Occipital lobe (tissue), 2 donors: ENCODE measurements around the gene DPY30. TPM values are rescaled to one million over a fixed set of nuclear protein-coding genes. Genes with fewer than 3 reads are reported as not detected.
A peak's percentile ranks its signal among the peaks of the same experiment; 100 is the strongest.

Source experiments
- DNase-seq: peaks from one replicate; lab custom pipeline; 2025; lab: John Stamatoyannopoulos, UW
- total RNA-seq: library from RNA; depleted of rRNA; stranded (reverse); fragments of >200 nt; gene quantifications from one replicate; pipeline ENCODE4 v1.2.3, GENCODE V29; 2014

Gene DPY30
- total RNA-seq, 1 donor from 2014 or later = 58.8 TPM

DNA sequence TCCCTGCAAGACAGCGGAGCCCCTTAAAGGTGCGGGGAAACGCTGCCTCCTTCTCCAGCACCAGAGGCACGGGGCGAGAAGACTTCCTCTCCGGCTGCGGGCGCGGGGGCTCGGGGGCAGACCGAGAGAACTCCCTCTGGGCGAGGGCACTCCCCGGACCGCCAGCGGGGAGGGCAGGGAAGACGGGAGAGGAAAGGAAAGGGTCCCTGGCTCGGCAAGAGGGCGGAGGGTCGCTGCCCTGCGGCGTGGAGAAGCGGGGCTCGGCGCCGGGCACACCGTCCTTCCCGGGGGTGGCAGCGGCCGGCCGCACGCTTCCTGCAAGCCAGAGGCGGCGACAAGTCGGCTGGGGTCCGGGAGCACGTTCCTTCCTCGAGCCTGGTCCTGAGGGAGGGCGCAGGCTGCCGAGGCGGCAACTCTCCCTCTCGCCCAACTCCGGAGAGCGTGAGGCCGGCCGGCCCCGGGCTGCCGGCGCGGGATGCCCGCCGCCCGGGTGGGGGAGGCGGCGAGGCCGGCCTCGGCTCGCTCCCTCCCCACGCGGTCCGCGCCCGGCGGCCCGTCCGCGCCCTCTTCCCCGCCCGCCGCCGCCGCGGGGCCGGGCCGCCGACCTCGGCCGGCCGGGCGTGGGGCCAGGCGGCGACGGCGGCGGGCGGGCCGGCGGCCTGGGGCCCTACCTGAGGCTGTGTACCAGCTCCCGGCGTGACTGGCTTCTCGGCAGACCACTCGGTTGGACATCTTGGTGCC is 29.9 kb downstream of the DPY30 start:
- DNase-seq = peak; percentile 9

DNA sequence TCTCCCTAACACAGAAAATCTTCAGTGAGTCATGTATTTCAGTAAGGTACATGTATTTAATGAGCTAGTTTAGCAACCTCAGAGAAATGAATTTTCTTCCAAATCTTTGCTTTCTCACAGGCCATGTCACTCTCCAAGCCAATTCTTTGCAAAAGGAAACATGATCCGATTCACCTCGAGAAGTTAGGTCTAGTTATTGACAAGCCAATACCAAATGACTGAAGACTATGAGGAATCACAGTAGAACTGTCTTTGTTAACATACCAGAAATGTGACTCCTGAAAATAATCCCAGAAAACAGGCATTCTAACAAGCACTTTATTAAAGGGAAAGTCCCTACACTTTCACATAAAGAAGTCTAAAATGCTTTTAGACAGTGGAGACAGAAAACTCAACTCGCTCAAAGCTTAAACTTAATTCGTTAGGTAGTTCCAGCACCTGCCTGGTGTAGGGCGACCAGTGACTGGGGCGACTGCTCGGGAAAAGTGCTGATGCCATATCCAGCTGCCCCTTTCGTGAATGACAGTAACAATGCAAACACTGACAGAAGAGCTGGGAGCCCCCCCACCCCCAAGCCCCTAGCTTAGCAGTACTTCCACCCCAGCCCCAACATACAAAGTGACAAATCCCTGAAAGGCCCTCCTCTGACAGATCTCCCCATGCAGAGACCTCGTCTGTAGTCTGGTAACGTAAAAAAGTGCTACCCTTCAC is 30.6 kb downstream of the DPY30 start:
- DNase-seq = no peak

DNA sequence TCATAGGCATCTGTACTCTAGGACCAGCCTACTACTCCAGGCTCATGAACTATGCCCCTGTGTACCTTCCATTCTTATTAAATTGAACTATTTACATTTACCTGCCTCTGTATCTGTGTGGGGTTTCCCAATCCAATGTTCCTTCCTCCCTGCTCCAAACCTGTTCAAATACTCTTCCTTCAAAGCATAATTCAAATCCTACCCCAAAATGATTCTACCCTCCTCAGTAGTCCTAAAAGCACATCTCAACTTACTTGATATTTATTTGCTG is 32.5 kb downstream of the DPY30 start:
- no peak for DNase-seq

DNA sequence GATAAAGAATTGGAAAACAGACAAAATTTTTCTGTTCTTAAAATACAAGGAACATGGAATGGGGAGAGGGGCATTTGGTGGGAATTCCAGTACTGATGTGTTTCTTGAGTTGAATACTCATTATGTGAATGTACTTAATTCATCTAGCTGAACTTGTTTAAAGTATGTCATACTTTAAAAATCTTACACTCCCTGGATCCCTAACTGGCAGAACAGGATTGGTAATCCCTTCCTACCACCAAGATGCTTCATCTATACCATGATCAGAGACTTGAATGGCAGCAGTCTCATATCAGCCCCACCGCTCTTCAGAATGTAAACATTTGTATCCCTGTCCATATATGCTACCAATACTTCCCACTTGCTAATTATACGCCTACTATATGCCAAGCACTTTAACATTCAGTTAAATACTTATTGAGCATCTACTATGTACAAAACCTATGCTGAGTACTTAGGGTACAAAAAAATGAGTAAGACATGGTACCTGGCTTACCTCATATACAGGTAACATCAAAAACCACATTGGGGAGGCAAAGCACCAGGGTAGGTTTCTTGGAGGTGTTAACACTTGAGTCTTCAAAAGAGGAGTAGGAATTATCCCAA is 34.1 kb downstream of the DPY30 start:
- DNase-seq = no peak

DNA sequence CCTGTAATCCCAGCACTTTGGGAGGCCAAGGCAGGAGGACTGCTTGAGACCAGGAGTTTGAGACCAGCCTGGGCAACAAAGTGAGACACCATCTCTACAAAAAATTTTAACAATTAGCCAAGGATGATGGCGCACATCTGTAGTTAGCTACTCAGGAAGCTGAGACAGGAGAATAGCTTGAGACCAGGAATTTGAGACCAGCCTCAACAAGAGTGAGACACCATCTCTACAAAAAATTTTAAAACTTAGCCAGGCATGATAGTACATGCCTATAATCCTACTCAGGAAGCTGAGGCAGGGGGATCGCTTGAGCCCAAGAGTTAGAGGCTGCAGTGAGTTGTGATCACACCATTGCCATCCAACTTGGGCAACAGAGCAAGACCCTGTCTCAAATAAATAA is 35.8 kb downstream of the DPY30 start:
- DNase-seq = no peak

DNA sequence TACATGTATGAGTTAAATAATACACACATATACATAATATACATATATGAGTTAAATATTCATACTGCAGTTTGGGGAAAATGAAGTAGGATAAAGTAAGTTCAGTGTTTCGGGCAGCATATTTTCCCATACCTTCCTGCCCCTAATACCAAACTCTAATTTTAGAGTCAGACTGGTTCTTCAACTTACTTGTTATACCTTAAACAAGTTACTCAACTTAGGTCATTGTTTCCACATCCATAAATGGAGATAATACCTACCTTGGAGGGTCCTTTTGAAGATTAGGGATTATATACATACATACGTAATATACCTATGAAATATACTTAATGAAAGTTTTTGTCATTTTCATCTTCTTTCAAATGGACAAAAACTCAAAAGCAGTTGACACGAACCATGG is 37.2 kb downstream of the DPY30 start:
- no peak for DNase-seq

DNA sequence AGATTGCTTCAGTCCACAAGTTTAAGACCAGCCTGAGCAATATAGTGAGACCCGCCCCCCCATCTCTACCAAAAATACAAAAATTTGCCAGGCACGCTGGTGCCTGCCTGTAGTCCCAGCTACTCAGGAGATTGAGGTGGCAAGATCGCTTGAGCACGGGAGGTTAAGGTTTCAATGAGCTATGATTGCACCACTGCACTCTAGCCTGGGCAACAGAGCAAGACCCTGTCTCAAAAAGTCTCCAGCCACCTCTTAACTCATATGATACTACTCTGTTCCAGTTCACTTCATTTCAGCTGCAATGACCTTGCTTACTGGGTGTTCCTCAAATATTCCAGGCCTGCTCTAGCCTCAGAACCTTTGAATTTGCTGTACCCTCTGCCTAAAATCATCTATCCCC is 40.2 kb downstream of the DPY30 start:
- DNase-seq = no peak

DNA sequence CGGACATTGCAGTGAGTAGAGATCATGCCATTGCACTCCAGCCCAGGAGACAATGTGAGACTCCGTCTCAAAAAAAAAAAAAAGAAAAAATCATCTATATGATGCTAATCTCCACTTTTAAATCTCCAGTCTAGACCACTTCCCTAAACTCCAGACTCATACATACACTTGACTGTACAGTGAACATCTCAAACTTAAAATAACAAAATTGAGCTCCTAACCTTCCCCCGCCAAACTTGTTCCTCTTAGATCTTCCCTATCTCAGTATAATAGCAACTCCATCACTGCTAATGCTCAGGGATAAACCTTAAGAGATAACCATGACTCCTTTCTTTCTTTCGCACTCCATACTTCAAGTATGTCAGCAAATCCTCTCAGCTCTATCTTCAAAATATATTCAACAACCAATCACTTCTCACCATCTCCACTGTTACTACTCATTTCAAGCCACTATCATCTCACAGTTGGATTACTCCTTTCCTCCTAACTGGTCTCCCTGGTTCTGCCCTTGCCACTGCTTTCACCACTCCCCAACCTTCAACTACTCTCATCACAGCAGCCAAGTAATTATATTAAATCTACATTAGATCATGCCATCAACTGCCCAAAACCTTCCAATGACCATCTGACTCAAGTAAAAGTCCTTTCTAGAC is 40.7 kb downstream of the DPY30 start:
- no peak for DNase-seq

DNA sequence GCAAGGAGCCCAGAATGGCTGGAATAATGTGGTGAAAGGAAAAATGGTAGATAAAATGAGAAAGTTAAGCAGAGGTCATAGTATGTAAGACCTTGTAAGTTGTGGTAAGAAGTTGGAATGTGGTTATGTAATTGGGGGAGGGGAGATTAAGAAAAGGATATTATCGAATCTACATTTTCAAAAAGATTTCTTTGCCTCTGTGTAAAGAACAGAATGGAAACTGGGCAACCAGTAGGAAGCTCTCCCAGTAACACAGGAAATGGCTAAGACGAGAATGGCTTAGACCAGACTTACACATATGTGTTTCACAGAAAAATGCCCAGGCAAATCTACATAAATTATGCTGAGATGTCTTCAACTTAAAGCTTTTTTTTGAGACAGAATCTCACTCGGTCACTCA is 42.0 kb downstream of the DPY30 start:
- DNase-seq = no peak

DNA sequence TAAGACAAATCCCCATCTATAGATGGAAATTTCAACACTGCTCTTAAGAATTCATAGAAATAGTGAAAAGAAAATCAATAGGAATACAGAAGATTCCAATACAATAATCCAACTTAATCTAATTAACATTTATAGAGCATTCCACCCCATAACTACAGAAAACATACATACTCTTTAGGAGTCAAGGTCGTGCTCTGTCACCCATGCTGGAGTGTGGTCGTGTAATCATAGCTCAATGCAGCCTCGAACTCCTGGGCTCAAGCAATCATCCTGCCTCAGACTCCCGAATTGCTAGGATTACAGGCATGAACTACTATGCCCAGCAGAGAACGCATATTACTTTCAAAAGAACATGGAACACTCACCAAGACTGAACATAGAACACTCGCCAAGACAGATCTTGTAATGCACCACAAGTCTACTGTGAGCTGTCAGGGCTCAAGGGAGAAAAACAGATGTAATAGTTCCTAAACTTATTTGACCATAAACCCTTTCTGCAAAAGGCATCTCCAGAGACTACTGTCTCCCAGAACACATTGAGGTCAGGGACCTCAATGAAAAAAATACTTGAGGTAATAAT is 42.9 kb downstream of the DPY30 start:
- DNase-seq = no peak

DNA sequence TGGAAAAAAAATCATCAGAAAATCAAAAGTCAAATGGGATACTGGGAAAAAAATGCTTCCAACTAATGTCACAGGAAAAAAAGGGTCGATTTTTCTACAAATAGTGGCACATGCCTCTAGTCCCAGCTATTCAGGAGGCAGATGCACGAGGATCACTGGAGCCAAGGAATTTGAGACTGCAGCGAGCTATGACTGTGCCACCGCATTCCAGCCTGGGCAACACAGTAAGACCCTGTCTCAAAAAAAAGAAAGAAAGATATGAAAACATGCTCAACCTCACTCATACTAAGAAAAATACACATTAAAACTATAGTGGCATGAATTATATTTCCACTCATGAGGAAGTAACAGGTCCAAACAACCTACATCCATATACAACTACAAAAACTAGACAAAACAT is 46.7 kb downstream of the DPY30 start:
- DNase-seq = no peak

DNA sequence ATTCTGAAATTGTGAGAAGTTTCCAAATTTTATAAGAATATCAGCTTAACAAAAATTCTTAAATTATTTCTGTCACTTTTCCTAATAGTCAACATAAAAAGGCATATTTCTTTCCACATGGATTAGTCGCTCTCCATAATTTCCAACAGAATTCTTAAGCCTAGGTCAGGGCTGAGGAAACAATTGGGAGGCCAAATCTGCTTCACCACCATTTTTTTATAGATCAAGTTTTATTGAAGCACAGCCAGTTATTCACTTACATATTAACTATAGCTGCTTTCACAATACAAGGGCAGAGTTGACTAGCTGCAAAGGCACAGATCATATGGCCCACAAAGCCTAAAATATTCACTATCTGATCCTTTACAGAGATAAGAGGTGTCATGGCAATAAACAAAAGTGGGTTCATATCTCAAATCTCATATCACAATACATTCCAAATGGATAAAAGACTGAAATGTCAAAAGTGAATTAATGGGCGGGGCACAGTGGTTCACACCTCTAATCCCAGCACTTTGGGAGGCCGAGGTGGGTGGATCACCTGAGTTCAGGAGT is 47.5 kb downstream of the DPY30 start:
- no peak for DNase-seq

DNA sequence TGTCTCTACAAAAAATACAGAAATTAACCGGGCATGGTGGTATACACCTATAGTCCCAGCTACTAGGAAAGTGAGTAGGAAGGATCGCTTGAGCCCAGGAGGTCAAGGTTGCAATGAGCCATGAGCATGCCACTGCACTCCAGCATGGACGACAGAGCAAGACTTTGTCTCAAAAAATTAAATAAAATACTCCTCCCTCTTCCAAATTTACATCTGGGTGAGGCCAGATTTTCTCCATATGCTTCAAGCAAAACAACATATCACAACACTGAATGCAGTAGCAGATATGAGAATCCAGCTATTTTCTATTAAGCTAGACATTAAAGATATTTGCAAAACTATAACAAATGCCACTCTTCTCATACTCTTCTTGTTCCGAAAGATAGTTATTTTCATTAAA is 49.7 kb downstream of the DPY30 start:
- no peak for DNase-seq

DNA sequence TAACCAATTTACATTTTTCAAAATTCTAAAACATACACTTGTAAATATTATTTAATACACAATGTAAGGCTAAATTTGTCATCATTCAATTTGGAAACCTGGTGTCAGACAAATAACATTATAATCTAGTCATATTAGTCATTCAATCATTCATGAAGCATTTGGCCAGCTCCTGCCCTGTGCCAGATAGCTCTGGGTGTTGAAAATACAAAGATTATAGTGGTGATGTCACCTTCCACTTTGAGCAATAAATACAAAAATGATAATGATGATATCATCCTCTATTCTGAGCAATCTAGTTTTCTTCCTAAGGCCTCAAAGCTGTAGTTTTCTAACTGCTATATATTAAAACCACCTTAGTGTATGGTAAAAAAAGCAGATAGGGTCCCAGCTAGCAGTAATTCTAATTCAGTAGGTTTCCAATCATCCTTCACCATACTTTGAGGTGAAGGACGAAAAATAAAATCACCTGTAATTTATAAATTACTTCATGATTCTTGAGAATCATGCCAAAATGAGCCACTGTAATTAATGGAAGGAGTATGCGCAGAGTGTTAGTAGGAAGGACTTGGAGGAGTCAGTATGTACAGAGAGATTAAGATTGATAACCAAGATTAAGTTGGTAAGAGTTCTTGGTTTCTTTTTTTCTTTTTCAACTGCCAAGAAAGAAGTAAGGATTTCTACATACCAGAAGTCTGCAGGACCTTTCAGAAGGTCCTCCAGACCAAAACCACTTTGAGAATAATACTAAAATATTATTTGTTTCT is 52.0 kb downstream of the DPY30 start:
- no peak for DNase-seq

DNA sequence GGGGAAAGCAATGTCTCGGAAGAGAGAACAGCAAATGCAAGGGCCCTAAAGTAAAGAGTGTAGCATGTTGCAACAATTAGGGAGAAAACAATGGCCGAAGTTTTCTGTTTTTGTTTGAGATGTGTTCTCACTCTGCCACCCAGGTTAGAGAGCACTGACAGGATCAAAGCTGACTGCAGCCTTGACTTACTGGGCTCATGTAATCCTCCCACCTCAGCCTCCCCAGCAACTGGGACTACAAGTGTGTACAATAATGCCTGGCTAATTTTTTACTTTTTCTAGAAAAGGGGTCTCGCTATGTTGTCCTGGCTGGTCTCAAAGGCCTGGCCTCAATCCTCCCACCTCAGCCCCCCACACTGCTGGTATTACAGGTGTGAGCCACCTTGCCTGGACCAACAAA is 52.7 kb downstream of the DPY30 start:
- no peak for DNase-seq

DNA sequence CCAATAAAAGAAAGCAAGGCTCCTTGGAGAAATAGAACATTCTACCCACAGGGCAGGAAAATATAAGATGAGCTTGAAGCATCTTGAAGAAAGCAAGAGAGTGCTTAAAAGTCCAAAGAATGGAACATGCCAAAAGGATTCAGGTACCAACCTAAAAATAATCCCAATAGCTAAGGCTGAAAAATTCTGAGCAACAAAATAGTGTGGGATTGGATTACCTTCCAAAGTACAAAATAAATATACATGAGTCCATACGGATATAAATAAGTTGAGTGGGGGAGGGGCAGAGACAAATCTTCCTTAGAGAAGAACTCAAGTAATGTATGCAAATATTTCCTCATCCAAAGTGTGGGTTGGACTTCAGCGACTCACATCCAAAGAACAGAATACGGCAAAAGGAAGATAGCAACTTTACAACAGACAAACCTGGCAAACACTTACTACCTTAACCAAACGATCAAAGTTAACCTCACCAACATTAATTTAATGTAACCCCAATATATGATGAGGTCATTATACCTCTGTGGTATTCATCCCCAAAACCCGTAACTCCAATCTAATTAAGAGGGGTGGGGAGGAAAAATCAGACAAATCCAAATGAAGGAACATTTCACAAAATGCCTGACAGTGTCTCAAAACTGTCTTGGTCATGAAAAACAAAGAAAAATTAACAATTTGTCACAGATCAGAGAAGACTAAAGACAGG is 55.7 kb downstream of the DPY30 start:
- DNase-seq = no peak

DNA sequence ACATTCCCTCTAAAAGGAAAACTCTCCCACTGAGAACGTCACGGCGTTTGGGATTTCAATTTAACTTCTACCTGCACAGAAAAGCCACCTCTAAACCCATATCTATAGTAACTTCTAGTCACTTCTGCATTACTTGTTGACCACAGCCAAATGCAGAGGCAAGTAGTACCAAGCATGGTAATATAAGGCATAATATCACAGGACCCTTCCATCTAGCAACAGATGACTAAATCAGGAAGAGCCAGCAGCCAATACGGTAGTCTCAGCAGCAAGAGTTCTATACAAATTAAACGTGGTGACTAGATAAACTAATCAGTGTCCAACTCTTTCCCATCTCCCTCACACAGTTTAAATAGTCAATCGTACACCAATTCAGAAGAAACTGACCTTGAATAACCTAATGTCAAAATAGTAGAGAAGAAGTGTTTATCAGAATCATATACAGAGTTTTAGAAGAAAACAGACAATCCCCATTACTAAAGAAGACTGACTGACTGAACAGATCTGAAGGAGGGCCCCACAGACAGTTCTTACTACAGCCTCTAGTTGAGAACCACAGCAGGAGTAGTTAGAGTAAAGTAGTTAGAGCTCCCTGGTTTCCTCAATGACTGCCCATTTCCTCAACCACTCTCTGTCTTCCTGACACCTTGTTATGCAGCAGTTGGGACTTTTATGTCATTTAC is 58.8 kb downstream of the DPY30 start:
- no peak for DNase-seq

DNA sequence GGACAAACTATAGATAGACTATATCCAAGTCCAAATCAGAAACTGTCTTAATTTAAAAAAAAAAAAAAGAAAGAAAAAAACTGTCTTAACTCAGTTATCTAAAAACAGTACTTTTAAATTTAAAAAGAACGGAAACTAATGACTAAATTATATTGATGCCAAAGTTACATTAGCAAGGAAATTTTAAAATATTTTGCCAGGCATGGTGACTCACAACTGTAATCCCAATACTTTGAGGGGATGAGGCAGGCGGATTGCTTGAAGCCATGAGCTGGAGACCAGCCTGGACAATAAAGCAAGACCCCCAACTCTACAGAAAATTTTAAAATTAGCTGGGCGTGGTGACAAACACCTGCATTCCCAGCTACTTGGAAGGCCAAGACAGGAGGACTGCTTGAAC is 59.6 kb downstream of the DPY30 start:
- DNase-seq = no peak

DNA sequence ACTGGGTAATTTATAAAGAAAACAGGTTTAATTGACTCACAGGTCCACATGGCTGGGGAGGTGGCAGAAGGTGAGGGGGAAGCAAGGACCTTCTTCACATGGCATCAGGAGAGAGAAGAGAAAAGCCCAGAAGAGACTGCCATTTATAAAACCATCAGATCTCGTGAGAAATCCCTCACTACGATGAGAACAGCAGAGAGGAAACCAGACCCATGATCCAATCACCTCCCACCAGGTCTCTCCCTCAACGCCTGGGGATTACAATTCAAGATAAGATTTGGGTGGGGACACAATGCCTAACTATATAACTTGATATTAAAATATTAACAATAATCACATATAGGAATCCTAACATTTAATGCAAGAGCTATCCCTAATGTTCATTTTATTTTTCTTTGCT is 60.6 kb downstream of the DPY30 start:
- no peak for DNase-seq

DNA sequence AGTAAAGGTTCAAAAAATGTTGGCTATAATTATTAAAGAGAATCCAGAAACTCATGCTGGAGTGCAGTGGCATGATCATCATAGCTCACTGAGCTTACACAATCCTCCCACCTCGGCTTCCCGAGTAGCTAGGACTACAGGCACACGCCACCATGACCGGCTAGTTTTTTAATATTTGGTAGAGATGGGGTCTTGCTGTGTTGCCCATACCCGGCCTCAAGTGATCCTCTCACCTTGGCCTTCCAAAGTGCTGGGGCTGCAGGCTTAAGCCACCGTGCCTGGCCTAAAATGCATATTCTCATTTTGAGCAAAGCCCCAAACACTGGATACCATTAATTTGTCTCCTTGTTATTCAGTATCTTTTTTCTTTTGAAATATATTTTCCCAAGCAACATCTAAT is 61.2 kb downstream of the DPY30 start:
- DNase-seq = no peak
